ENCODE results near the gene SCGB3A1. TPM values are rescaled to one million over a fixed set of nuclear protein-coding genes. Genes with fewer than 3 reads are reported as not detected.

Gene SCGB3A1
- total RNA-seq, 8 experiments from 2014 or later, result not detected

DNA sequence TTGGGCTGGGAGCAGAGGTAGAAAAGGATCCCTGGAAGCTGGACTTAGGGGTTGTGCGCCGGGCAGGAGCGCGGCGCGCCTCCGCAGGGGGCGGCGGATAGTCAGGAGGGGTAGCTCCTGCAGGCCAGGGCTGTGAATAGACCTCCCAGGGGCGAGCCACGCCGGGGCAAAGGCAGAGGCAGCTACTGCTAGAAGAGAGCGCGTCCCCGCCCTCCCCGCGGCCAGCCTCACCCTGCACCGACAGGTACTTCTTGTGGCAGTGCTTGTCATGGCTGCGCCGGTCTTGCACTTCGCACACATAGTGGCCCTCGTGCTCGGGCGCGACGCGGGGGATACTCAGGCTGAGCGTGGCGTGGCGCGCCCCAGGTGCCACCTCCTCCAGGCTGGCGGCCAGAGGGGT lies 30.0 kb upstream of the SCGB3A1 start:
- no peak for ATAC-seq (replicated peaks in 6 of 8)
- Histone ChIP-seq H3K27ac (no peak overlapping the region), H3K4me1 (replicated peaks in 1 of 2) (peaks cover 0 to 3% of the 10 kb centered on the region in 2 donors), H3K4me3 (no peak overlapping the region)
- in situ Hi-C loops (cut with MboI; ENCODE audit: low pct_unique_long_range_greater_than_20kb in 2 of 9, low sequenced_read_pairs in 9 of 9, unreplicated experiment in 9 of 9), result no loop called here
- 91 to 96% methylated on average over 4 to 7 of the region's 32 CpGs; no CpG with 5 or more reads in 8 of the 10 experiments for WGBS, 10 experiments

DNA sequence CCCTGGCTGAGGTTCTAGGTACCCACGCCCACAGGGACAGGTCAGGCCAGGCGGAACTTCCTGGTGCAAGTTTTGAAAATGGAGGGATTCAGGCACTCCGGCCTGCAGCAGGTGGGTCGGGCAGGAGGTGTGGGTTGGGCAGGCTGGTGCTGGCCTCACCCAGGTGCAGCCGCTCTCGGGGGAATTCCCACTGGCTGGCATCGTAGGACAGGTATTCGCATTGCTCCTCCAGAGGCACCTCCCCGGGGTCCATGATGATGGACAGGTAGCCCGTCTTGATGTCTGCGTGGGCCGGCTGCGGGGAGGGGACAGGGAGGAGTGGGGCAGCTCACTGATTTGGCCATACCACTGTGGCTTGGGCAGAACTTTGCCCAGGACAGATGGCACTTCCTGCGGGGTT lies 28.7 kb upstream of the SCGB3A1 start:
- in situ Hi-C loops (cut with MboI; ENCODE audit: low pct_unique_long_range_greater_than_20kb in 2 of 9, low sequenced_read_pairs in 9 of 9, unreplicated experiment in 9 of 9), result no loop called here
- Histone ChIP-seq H3K27ac (no peak overlapping the region), H3K4me3 (no peak overlapping the region), H3K4me1 (replicated peaks in 1 of 2) (peaks cover 0 to 3% of the 10 kb centered on the region in 2 donors)
- 92 to 100% (median 93%) methylated on average over 1 to 11 of the region's 14 CpGs; no CpG with 5 or more reads in 7 of the 10 experiments for WGBS, 10 experiments
- no peak for ATAC-seq (replicated peaks in 6 of 8)

DNA sequence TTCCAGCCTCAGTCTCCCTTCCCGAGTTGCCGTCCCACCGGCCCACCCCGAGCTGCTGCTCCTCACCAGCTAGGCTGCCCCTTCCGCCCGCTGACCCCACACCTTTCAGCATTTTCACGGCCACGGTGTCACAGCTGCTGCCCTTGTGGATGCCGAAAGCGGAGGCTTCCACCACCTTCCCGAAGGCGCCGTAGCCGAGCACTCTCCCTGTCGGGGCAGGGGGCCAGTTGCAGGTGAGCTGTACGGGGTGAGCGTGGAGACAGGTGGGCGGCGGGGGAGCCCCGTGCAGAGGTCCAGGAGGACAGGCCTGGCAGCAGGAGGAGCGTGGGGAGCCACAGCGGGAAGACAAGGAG lies 28.2 kb upstream of the SCGB3A1 start:
- peaks cover 0 to 3% of the 10 kb centered on the region in 2 donors for H3K4me1 ChIP-seq (replicated peaks in 1 of 2)
- no peak for ATAC-seq (replicated peaks in 6 of 8)
- no peak overlapping the region for H3K27ac ChIP-seq
- H3K4me3 ChIP-seq, result peak overlapping the region in 1 of 5 donors; percentile 86
- in situ Hi-C loops (cut with MboI; ENCODE audit: low pct_unique_long_range_greater_than_20kb in 2 of 9, low sequenced_read_pairs in 9 of 9, unreplicated experiment in 9 of 9), result no loop called here
- WGBS, 10 experiments, result no CpG with 5 or more reads among the region's 22 CpGs

DNA sequence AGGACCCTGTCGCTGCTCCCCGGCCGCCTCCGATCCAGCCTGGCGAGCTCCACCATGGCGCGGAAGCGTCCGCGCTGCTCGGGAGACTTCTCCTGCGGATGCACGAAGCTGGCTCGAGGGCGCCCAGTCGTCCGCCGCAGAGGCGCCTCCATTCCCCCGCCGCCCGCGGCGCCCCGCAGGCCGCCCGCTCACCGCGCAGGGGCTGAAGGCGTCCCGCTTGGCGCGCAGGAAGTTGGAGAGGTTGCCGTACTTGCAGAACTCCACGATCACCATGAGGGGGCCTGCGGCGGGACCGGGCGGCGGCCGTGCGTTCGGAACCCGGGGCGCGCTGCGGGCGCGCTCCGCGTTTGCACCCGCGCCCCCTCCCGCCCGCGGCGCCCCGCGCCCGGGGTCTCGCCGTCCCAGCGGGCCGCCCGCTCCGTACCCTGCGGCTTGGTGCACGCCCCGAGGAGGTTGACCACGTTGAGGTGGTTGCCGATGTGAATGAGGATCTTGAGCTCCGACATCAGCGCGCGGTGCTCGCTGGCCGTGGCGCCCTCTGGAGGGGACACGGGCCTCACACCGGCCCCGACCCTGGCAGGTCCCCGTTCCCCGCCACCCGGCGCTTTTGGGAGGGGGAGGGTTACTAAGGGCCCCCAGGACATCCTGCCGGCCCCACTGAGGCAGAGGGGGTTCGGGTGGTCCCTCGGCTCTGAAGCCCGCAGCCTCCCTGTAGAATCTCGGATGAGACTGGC lies 27.7 kb upstream of the SCGB3A1 start:
- 2 to 40% methylated on average over 3 to 9 of the region's 90 CpGs; no CpG with 5 or more reads in 8 of the 10 experiments for WGBS, 10 experiments

DNA sequence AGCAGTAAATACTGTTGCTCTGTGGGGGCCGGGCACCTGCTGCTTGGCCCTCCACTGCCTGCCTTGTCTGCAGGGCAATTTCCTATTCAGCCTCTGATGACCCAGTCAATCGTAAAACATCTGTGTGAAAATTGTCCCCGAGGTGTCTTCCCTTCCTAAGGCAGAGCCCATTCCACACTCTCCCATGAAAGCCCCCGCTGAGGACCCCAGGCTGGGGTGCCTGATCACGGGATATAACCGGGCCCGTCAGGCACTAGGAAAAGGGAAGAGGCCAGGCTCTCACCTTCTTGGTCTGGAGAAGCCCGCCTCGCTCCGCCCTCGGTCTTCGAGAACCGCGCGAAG lies 27.2 kb upstream of the SCGB3A1 start:
- 3 to 10% methylated on average over 2 to 6 of the region's 15 CpGs; no CpG with 5 or more reads in 8 of the 10 experiments for WGBS, 10 experiments
- no peak overlapping the region for H3K27ac ChIP-seq
- H3K4me3 ChIP-seq, result peak overlapping the region; percentile 42 to 86 (median 57)
- in situ Hi-C loops (cut with MboI; ENCODE audit: low pct_unique_long_range_greater_than_20kb in 2 of 9, low sequenced_read_pairs in 9 of 9, unreplicated experiment in 9 of 9), result no loop called here
- ATAC-seq (replicated peaks in 6 of 8), result no peak
- H3K4me1 ChIP-seq (replicated peaks in 1 of 2), result peaks cover 0 to under 1% of the 10 kb centered on the region in 2 donors

More for the DNA sequence above, 27.7 kb upstream of the SCGB3A1 start:
- H3K4me3 ChIP-seq, result peak overlapping the region; percentile 42 to 86 (median 57)
- in situ Hi-C loops (cut with MboI; ENCODE audit: low pct_unique_long_range_greater_than_20kb in 2 of 9, low sequenced_read_pairs in 9 of 9, unreplicated experiment in 9 of 9), result no loop called here
- peak; percentile 45 to 96 (median 88) for ATAC-seq (replicated peaks in 6 of 8)
- no peak overlapping the region for H3K27ac ChIP-seq
- H3K4me1 ChIP-seq (replicated peaks in 1 of 2), result peaks cover 0 to 3% of the 10 kb centered on the region in 2 donors

DNA sequence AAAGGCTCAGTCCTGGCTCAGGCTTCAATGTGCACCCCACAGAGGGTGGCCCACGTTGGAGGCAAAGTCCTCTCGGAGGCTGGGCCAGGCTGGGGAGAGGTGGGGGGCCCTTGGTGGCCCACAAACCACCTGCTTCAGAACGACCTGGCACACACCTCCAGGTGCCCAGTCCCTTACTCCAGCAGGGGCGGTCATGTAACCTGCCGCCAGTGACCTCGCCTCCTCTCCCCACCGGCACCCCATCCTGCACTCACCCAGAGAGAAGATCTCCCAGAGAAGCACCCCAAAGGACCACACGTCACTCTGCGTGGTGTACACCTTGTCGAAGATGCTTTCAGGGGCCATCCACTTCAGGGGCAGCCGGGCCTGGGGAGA lies 22.5 kb upstream of the SCGB3A1 start:
- no peak overlapping the region for H3K27ac ChIP-seq
- 80% methylated on average over 4 of the region's 11 CpGs; no CpG with 5 or more reads in 9 of the 10 experiments for WGBS, 10 experiments
- no peak overlapping the region for H3K4me3 ChIP-seq
- H3K4me1 ChIP-seq (replicated peaks in 1 of 2), result no peaks in the 10 kb centered on the region
- ATAC-seq (replicated peaks in 6 of 8), result no peak
- in situ Hi-C loops (cut with MboI; ENCODE audit: low pct_unique_long_range_greater_than_20kb in 2 of 9, low sequenced_read_pairs in 9 of 9, unreplicated experiment in 9 of 9), result no loop called here

DNA sequence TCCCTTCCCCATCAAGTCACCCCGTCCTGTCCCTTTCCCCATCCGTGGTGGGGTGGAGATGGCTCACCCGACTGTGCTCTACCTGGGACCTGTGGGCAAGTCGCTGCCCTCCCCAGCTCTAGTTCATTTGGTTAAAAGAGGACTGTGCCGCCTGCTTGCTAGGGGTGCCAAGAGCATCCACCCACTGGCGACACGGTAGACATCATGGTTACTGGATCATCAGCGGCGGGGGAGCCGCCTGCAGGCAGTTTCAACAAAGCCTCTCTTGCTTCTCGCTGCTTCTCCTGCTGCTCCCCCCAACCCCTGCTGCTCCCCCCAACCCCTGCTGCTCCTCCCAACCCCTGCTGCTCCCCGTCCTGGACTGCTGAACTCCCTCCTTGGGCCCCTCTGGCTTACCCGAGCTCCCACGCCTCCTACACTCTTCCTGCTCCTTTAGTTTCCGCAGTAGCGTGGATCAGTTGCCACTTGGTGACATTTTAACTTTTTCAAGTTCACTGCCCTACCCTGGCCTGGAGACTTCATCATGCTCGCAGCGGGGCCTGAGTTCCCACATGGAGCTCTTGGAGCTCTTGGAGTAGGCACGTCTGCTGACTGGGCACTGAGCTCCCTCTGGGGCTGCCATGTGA lies 22.0 kb upstream of the SCGB3A1 start:
- no peak for ATAC-seq (replicated peaks in 6 of 8)
- 87% methylated on average over 3 of the region's 19 CpGs; no CpG with 5 or more reads in 9 of the 10 experiments for WGBS, 10 experiments

DNA sequence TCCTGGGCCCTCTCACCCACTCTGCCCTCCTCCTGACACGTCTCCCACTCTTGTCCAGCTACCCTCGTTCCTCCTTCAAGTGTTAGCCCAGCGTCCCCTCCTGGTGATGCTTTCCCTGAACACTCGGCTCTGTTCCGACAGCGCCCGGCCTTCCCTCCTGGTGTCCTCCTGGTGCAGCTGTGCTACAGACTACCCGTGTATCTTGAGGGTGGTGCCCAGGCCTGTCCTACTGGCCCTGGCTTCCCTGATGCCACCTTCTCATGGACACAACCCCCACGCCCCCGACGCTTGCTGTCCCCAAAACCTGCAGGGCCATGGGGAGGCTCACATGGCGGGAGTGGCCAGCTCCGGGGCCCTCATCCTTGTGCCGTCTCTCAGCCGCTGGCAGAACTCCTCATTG lies 21.4 kb upstream of the SCGB3A1 start:
- in situ Hi-C loops (cut with MboI; ENCODE audit: low pct_unique_long_range_greater_than_20kb in 2 of 9, low sequenced_read_pairs in 9 of 9, unreplicated experiment in 9 of 9), result no loop called here
- WGBS, 10 experiments, result 100% methylated on average over 1 of the region's 15 CpGs; no CpG with 5 or more reads in 9 of the 10 experiments
- no peak overlapping the region for H3K4me3 ChIP-seq
- no peak overlapping the region for H3K27ac ChIP-seq
- no peak for ATAC-seq (replicated peaks in 6 of 8)
- peaks cover 8 to 10% of the 10 kb centered on the region in 2 donors for H3K4me1 ChIP-seq (replicated peaks in 1 of 2)

More for the DNA sequence above, 22.0 kb upstream of the SCGB3A1 start:
- Histone ChIP-seq H3K4me1 (replicated peaks in 1 of 2) (peaks cover 2 to 4% of the 10 kb centered on the region in 2 donors), H3K27ac (no peak overlapping the region), H3K4me3 (no peak overlapping the region)
- in situ Hi-C loops (cut with MboI; ENCODE audit: low pct_unique_long_range_greater_than_20kb in 2 of 9, low sequenced_read_pairs in 9 of 9, unreplicated experiment in 9 of 9), result no loop called here

DNA sequence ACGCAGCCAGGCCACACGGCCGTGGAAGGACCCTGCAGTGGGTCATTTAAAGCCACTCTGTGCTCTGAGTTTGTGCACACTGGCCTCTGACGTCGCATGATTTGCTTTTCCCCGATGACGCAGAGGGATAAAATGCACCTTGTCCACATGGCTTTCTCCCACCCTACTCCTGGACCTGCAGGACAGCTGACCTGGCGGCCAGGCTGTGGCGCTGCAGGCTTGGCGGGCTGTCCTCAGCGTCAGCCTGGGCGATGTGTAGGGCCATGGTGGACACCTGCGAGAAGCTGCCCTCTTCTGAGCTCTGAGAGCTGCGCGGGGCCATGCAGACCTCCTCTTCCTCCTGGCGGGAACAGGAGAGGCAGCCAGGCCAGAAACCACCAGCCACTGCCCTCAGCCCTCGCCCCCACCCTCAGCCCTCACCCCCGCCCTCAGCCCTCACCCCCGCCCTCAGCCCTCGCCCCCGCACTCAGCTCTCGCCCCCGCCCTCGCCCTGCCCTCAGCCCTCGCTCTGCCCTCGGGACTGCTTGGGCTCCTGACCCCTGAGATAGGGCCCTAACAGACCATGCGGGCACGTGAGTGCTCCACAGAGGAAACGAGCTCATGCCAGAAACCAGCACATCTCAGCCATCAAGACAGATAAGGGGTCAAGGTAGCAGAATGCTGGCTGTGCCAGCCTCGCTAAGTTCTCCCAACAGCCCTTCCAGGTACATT lies 20.0 kb upstream of the SCGB3A1 start:
- H3K4me3 ChIP-seq, result no peak overlapping the region
- ATAC-seq (replicated peaks in 6 of 8), result peak in 1 of 8 experiments; percentile 52
- peaks cover 9 to 10% of the 10 kb centered on the region in 2 donors for H3K4me1 ChIP-seq (replicated peaks in 1 of 2)
- 93% methylated on average over 3 of the region's 30 CpGs; no CpG with 5 or more reads in 9 of the 10 experiments for WGBS, 10 experiments
- no peak overlapping the region for H3K27ac ChIP-seq
- in situ Hi-C loops (cut with MboI; ENCODE audit: low pct_unique_long_range_greater_than_20kb in 2 of 9, low sequenced_read_pairs in 9 of 9, unreplicated experiment in 9 of 9), result no loop called here

DNA sequence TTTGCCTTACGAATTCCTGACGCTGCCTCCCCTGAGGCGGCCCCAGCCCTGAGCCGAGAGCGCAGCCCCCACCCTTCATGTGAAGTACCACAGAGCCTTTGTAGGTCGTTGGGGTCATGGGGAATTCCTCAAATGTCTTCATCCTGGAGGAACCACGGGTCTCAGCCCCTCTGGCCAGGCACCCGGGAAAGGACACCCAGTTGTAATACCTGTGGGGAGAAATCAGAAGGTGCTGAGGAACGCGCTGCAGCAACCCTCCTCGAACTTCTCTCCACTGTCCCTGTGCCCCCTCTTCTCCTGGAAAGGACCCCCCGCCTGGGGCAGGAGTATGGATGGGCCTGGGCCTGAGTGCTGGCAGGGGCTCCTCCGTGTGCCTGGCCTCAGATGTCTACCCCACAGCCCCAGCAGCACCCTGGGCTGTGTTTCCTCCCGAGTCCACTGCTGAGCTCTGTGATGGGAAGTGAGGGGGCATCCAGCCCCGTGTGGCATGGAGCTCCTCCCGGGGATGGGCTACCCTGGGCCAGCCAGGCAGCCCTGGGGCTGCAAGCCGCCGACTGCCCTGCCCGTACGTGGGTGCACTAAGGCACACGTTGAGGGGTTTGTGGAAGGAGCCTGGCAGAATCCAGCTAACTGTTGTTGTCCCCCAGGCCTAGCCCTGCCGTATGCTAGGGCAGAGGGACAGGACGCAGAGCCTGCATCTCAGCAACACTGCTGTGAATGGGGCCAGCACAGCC lies 18.7 kb upstream of the SCGB3A1 start:
- peaks cover 9 to 10% of the 10 kb centered on the region in 2 donors for H3K4me1 ChIP-seq (replicated peaks in 1 of 2)
- WGBS, 10 experiments, result 34 to 100% (median 43%) methylated on average over 1 to 5 of the region's 23 CpGs; no CpG with 5 or more reads in 5 of the 10 experiments
- in situ Hi-C loops (cut with MboI; ENCODE audit: low pct_unique_long_range_greater_than_20kb in 2 of 9, low sequenced_read_pairs in 9 of 9, unreplicated experiment in 9 of 9), result no loop called here
- ATAC-seq (replicated peaks in 6 of 8), result no peak
- H3K27ac ChIP-seq, result no peak overlapping the region
- H3K4me3 ChIP-seq, result no peak overlapping the region

DNA sequence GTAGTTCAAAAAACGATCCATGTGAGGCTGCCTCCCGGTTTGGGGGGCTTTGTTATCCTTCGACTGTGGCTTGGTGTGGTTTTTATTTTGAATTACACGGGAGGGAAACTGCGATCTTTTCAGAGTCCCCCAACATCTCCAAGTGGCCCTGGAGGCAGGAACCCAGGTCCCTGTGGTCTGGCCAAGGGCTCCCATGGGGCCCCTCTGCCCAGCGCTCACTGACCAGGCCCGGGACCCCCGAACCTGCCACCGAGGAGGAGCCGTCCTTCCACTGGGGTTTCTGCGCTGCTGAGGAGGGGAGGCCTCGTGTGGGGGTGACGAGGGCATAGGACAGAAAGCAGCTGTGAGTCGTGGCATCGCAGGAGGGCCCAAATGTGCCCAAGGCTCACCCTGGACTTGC lies 18.1 kb upstream of the SCGB3A1 start:
- H3K4me1 ChIP-seq (replicated peaks in 1 of 2), result peaks cover 9 to 10% of the 10 kb centered on the region in 2 donors
- WGBS, 10 experiments, result 60 to 100% (median 77%) methylated on average over 1 to 6 of the region's 15 CpGs; no CpG with 5 or more reads in 6 of the 10 experiments
- no peak overlapping the region for H3K27ac ChIP-seq
- in situ Hi-C loops (cut with MboI; ENCODE audit: low pct_unique_long_range_greater_than_20kb in 2 of 9, low sequenced_read_pairs in 9 of 9, unreplicated experiment in 9 of 9), result no loop called here
- H3K4me3 ChIP-seq, result no peak overlapping the region
- ATAC-seq (replicated peaks in 6 of 8), result no peak

DNA sequence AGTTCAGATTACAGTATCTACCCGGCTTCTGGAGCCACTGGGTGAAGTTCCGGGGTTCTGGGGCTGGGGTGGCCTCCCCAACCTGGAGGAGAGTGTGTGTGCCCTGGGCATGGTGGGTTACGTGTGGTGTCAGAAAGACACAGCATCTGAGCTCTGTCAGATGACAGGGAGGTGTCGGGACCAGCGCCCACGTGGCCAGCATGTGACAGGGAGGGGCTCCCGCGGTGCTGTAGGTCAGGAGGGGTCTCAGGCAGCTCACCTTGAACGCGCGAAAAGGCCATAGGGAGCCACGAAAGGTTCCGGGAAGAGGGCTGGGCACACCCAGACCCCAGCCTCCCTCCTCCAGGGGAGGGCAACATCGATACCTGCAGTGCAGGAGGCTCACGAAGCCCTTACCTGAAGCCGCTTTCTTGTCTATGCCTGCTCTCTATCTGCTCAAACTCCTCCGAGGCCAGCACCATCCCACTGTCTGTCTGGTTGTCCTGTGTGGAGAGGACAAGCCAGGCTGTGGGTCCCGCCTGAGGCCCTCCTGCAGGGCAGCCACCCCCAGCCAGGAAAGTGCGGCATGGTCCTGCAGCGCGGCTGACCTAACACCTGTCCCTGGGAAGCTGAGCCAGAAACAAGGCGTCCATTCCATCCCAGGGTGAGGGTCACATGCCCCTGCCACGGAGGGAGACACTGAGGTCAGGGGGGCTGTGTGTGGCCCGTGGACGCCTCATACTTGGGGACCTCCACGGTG lies 17.4 kb upstream of the SCGB3A1 start:
- H3K4me1 ChIP-seq (replicated peaks in 1 of 2), result peaks cover 9 to 10% of the 10 kb centered on the region in 2 donors
- in situ Hi-C loops (cut with MboI; ENCODE audit: low pct_unique_long_range_greater_than_20kb in 2 of 9, low sequenced_read_pairs in 9 of 9, unreplicated experiment in 9 of 9), result no loop called here
- H3K4me3 ChIP-seq, result no peak overlapping the region
- 33 to 100% (median 95%) methylated on average over 1 to 13 of the region's 26 CpGs; no CpG with 5 or more reads in 4 of the 10 experiments for WGBS, 10 experiments
- peak in 5 of 8 experiments; percentile 13 to 52 (median 20) for ATAC-seq (replicated peaks in 6 of 8)
- H3K27ac ChIP-seq, result peak overlapping the region in 1 of 2 donors; percentile 82
